Putamen (tissue), 1 donor: Measurements from ENCODE around the gene ATRX.
"Not testable (repeated sequence)": the region's sequence is repeated elsewhere in the genome, so short reads cannot be mapped to it uniquely, and the experiment has no call there.

ENCODE experiments used
- DNase-seq: peaks from one replicate; pipeline ENCODE4 v3.0.0-alpha.2; 2016; ENCODE audit warnings: low spot score

Gene ATRX

GRCh38 chrX:77785486-77786364 lies at the start of gene ATRX:
Gene ATRX (minus strand): TSS chrX:77786216. CDS start chrX:77786001, 215 bp downstream.
- DNase-seq = peak; percentile 81

- DNase-seq = not testable (repeated sequence)
Observed at GRCh38 chrX:77831544-77831943, 45.5 kb upstream of the ATRX start.

GRCh38 chrX:77821989-77822388 lies 36.0 kb upstream of the ATRX start:
- not testable (repeated sequence) for DNase-seq

GRCh38 chrX:77820091-77820727 lies 34.2 kb upstream of the ATRX start:
- DNase-seq = no peak

- no peak for DNase-seq
Observed at GRCh38 chrX:77814210-77814609, 28.2 kb upstream of the ATRX start.

- no peak for DNase-seq
Observed at GRCh38 chrX:77802201-77802600, 16.2 kb upstream of the ATRX start.

GRCh38 chrX:77795124-77795523 lies 9.1 kb upstream of the ATRX start:
- DNase-seq = no peak

- DNase-seq = no peak
Observed at GRCh38 chrX:77793946-77794345, 7.9 kb upstream of the ATRX start.

GRCh38 chrX:77788050-77788449 lies 2.0 kb upstream of the ATRX start:
- no peak for DNase-seq

GRCh38 chrX:77786365-77786680 lies 307 bp upstream of the ATRX start:
- no peak for DNase-seq

- DNase-seq = no peak
Observed at GRCh38 chrX:77779695-77780094, 6.3 kb downstream of the ATRX start.

GRCh38 chrX:77776659-77777058 lies 9.4 kb downstream of the ATRX start:
- DNase-seq = no peak

- no peak for DNase-seq
Observed at GRCh38 chrX:77771601-77772000, 14.4 kb downstream of the ATRX start.

- no peak for DNase-seq
Observed at GRCh38 chrX:77768787-77769186, 17.2 kb downstream of the ATRX start.

GRCh38 chrX:77766212-77766611 lies 19.8 kb downstream of the ATRX start:
- not testable (repeated sequence) for DNase-seq

GRCh38 chrX:77755561-77755960 lies 30.5 kb downstream of the ATRX start:
- DNase-seq = no peak

GRCh38 chrX:77753942-77754341 lies 32.1 kb downstream of the ATRX start:
- not testable (repeated sequence) for DNase-seq

- DNase-seq = no peak
Observed at GRCh38 chrX:77749695-77750094, 36.3 kb downstream of the ATRX start.

- DNase-seq = no peak
Observed at GRCh38 chrX:77743720-77744119, 42.3 kb downstream of the ATRX start.

GRCh38 chrX:77742788-77743476 lies 43.1 kb downstream of the ATRX start:
- DNase-seq = peak; percentile 0

GRCh38 chrX:77740376-77740905 lies 45.6 kb downstream of the ATRX start:
- DNase-seq = no peak

GRCh38 chrX:77733342-77733741 lies 52.7 kb downstream of the ATRX start:
- no peak for DNase-seq
